Large intestine (tissue), 3 donors: ENCODE measurements around the gene ADSS1. TPM values are rescaled to one million over a fixed set of nuclear protein-coding genes. Genes with fewer than 3 reads are reported as not detected.

Experiments used
- DNase-seq, 2 donors: peaks; one replicate each; pipeline versions ENCODE4 v3.0.0 to v3.0.0-alpha.2; 2013
- H3K27ac ChIP-seq: one replicate; pipeline ENCODE4 v1.5.1; 2013; ENCODE audit warnings: low read length
- H3K27me3 ChIP-seq: 2 replicates; pipeline ENCODE4 v1.6.1; 2013; ENCODE audit warnings: low read length; ENCODE audit not compliant: control insufficient read depth, insufficient read depth
- H3K36me3 ChIP-seq: 2 replicates; pipeline ENCODE4 v1.6.1; 2013; ENCODE audit warnings: low read length; ENCODE audit not compliant: control insufficient read depth, insufficient read depth
- H3K4me1 ChIP-seq: one replicate; pipeline ENCODE4 v1.6.1; 2013; ENCODE audit warnings: low read length; ENCODE audit not compliant: control insufficient read depth, insufficient read depth
- H3K4me3 ChIP-seq: one replicate; pipeline ENCODE4 v1.5.1; 2013; ENCODE audit warnings: low read length
- H3K9me3 ChIP-seq: one replicate; pipeline ENCODE4 v1.6.1; 2013; ENCODE audit warnings: mild to moderate bottlenecking, low read depth, low read length, moderate library complexity; ENCODE audit not compliant: control insufficient read depth
- WGBS: methylation state at CpG from one replicate; pipeline ENCODE4 v1.1.5; 2013; ENCODE audit warnings: low lambda C conversion rate; ENCODE audit not compliant: insufficient coverage; 5-methylcytosine and 5-hydroxymethylcytosine counted together
- polyA plus RNA-seq: library from polyadenylated mRNA; unstranded; fragments of 120-200 nt; gene quantifications from one replicate; pipeline ENCODE4 v1.2.1, GENCODE V29; 2013

The ADSS1 gene
- polyA plus RNA-seq, 1 donor, result 6.3 TPM

- Histone ChIP-seq H3K27ac (peak overlapping the region; percentile 73), H3K9me3 (peaks cover 2% of the 10 kb centered on the region), H3K4me1 (peaks cover 75% of the 10 kb centered on the region), H3K27me3 (no peaks in the 10 kb centered on the region), H3K4me3 (no peak overlapping the region), H3K36me3 (no peaks in the 10 kb centered on the region)
- no CpG with 5 or more reads among the region's 26 CpGs for WGBS
- DNase-seq, result peak; percentile 74 to 83
These were observed 43.0 kb upstream of the ADSS1 start for GRCh38 chr14:104680806-104681688.

GRCh38 chr14:104681689-104682074, 42.3 kb upstream of the ADSS1 start:
- H3K9me3 ChIP-seq, result peaks cover 2% of the 10 kb centered on the region
- no peak overlapping the region for H3K4me3 ChIP-seq
- H3K27me3 ChIP-seq, result no peaks in the 10 kb centered on the region
- peak overlapping the region; percentile 73 for H3K27ac ChIP-seq
- H3K4me1 ChIP-seq, result peaks cover 75% of the 10 kb centered on the region
- peak; percentile 74 to 75 for DNase-seq
- H3K36me3 ChIP-seq, result no peaks in the 10 kb centered on the region
- WGBS, result no CpG with 5 or more reads among the region's 11 CpGs

DNA sequence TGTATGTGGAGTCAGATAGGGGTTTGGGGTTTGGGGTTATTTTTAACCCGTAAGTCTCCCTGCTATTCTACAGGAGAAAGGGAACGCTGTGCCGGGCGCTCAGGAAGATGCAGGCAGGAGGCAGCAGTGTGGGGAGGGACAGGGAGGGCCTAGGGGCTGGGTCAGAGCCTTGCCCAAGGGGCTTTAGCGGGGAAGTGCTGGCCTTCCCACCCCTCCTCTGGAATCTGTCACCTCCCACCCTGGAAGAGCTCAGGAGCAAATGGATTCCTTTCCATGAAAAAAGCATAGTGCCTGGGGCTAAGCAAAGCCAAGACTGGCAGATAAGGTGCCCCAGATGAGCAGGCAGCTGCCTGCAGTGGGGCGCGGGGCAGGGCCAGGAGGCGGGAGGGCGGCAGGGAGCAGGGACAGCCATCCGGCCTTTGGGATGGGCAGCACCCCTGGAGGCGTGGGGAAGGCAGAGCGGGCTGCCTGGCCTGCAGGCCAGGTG, 41.9 kb upstream of the ADSS1 start:
- H3K4me3 ChIP-seq, result no peak overlapping the region
- no CpG with 5 or more reads among the region's 12 CpGs for WGBS
- peak overlapping the region; percentile 73 for H3K27ac ChIP-seq
- no peaks in the 10 kb centered on the region for H3K27me3 ChIP-seq
- no peak for DNase-seq
- no peaks in the 10 kb centered on the region for H3K36me3 ChIP-seq
- H3K4me1 ChIP-seq, result peaks cover 75% of the 10 kb centered on the region
- H3K9me3 ChIP-seq, result peaks cover 2% of the 10 kb centered on the region

GRCh38 chr14:104683653-104684448, 40.2 kb upstream of the ADSS1 start:
- no peak overlapping the region for H3K27ac ChIP-seq
- H3K4me1 ChIP-seq, result peaks cover 77% of the 10 kb centered on the region
- no peak overlapping the region for H3K4me3 ChIP-seq
- peaks cover 2% of the 10 kb centered on the region for H3K9me3 ChIP-seq
- no peaks in the 10 kb centered on the region for H3K36me3 ChIP-seq
- no peak for DNase-seq
- H3K27me3 ChIP-seq, result no peaks in the 10 kb centered on the region
- WGBS, result no CpG with 5 or more reads among the region's 22 CpGs

- Histone ChIP-seq H3K36me3 (no peaks in the 10 kb centered on the region), H3K4me3 (no peak overlapping the region), H3K27me3 (no peaks in the 10 kb centered on the region), H3K9me3 (peaks cover 2% of the 10 kb centered on the region), H3K27ac (peak overlapping the region; percentile 71), H3K4me1 (peaks cover 75% of the 10 kb centered on the region)
- DNase-seq, result no peak
- no CpG with 5 or more reads among the region's 10 CpGs for WGBS
These were observed 39.6 kb upstream of the ADSS1 start for GRCh38 chr14:104684449-104684821.

- peak overlapping the region; percentile 71 for H3K27ac ChIP-seq
- no peaks in the 10 kb centered on the region for H3K27me3 ChIP-seq
- H3K4me3 ChIP-seq, result no peak overlapping the region
- no CpG with 5 or more reads among the region's 4 CpGs for WGBS
- peaks cover 68% of the 10 kb centered on the region for H3K4me1 ChIP-seq
- H3K36me3 ChIP-seq, result no peaks in the 10 kb centered on the region
- peak; percentile 85 to 89 for DNase-seq
- peaks cover 2% of the 10 kb centered on the region for H3K9me3 ChIP-seq
These were observed 38.6 kb upstream of the ADSS1 start for GRCh38 chr14:104685216-104685997.

DNA sequence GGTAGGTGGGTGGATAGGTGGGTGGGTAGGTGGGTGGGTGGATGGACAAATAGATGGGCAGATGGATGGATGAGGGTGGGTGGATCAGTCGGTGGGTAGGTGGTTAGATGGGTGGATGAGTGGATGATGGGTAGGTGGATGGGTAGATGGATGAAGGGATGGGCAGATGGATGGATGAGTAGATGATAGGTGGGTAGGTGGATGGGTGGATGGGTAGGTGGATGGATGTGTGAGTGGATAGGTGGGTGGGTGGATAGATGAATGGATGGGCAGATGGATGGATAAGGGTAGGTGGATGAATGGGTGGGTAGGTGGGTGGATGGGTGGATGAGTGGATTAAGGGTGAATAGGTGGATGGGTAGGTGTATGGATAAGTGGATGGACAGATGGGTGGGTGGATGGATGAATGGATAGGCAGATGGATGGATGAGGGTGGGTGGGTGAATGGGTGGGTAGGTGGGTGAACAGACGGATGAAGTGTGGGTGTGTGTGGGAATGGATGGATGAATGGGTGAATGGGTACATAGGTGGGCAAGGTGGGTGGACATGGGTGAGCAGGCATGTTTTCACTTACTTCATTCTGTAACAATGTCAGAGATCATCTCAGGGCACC, 37.9 kb upstream of the ADSS1 start:
- 100% methylated on average over 1 of the region's 2 CpGs for WGBS
- Histone ChIP-seq H3K4me3 (no peak overlapping the region), H3K4me1 (peaks cover 68% of the 10 kb centered on the region), H3K27me3 (no peaks in the 10 kb centered on the region), H3K27ac (no peak overlapping the region), H3K9me3 (peaks cover 2% of the 10 kb centered on the region), H3K36me3 (no peaks in the 10 kb centered on the region)
- no peak for DNase-seq

DNA sequence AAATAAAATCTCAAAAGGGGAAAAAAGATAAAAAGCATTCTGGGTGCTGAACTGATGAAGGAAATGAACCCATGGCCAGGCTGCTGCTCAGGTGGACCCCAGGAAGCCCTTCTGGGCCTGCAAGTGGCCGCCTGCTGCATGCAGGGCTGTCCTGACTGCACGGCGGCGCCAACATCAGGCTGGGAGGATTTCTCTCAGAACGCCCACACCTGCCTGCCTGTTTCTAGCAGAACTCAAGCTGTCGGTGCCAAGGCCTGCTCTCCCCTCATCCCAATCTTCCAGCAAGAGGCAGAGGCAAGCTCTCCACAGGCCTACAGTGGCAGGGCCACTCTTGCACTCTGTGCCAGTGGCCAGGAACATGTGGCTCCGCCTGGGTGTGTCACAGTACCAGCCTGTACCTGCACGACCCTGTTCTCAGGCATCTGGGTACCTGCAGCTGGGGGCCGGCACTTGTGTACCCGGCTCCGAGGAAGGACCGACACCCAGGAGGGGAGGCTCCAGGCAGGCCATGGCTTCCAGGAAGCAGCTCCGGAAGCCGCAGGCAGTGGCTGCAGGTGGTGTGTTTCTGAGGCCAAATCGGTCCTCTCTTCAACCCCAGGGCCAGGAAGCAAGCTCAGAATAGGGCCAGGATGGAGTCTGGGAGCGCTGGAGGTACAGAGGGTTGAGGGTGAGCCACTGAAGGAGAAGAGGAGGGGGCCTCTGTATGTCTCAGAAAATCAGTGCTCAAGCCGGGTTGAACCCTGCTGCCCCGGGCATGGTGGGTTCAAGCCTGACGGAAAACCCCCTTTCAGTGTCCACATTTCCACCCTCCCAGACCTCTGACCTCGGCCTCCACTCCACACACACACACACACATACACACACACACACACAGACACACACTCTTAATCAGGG, 37.2 kb upstream of the ADSS1 start:
- Histone ChIP-seq H3K4me3 (peak overlapping the region; percentile 55), H3K27me3 (no peaks in the 10 kb centered on the region), H3K36me3 (peaks cover under 1% of the 10 kb centered on the region), H3K9me3 (peaks cover 2% of the 10 kb centered on the region), H3K27ac (peak overlapping the region; percentile 98), H3K4me1 (peaks cover 67% of the 10 kb centered on the region)
- no peak for DNase-seq
- no CpG with 5 or more reads among the region's 20 CpGs for WGBS
